Endodermal cell (in vitro differentiated cells): ENCODE data around the gene LACRT. TPM values are rescaled to one million over a fixed set of nuclear protein-coding genes. Genes with fewer than 3 reads are reported as not detected.
A peak's percentile ranks its signal among the peaks of the same experiment; 100 is the strongest.

ENCODE experiments used
- DNase-seq: peaks from one replicate; pipeline ENCODE4 v3.0.0-alpha.2; 2017
- H3K27ac ChIP-seq: 2 replicates; pipeline ENCODE4 v1.5.1; 2013; ENCODE audit warnings: mild to moderate bottlenecking, low read depth, low read length, moderate library complexity
- H3K27me3 ChIP-seq: 2 replicates; pipeline ENCODE4 v1.6.1; 2013; ENCODE audit warnings: mild to moderate bottlenecking, low read length, moderate library complexity; ENCODE audit not compliant: insufficient read depth, control insufficient read depth, poor library complexity, severe bottlenecking
- H3K36me3 ChIP-seq: 2 replicates; pipeline ENCODE4 v1.7.0; 2013; ENCODE audit warnings: mild to moderate bottlenecking, low read length, moderate library complexity; ENCODE audit not compliant: control insufficient read depth, insufficient read depth
- H3K4me1 ChIP-seq: one replicate; pipeline ENCODE4 v1.7.0; 2013; ENCODE audit warnings: low read length; ENCODE audit not compliant: control insufficient read depth, insufficient read depth
- H3K4me3 ChIP-seq: 2 replicates; pipeline ENCODE4 v1.5.1; 2013; ENCODE audit warnings: mild to moderate bottlenecking, low read length, moderate library complexity
- H3K9ac ChIP-seq: 2 replicates; pipeline ENCODE4 v1.6.1; 2013; ENCODE audit warnings: mild to moderate bottlenecking, low read length, moderate library complexity; ENCODE audit not compliant: poor library complexity, severe bottlenecking; ENCODE audit errors: extremely low read depth
- H3K9me3 ChIP-seq: 2 replicates; pipeline ENCODE4 v1.6.1; 2013; ENCODE audit warnings: mild to moderate bottlenecking, low read length, moderate library complexity; ENCODE audit not compliant: control insufficient read depth
- H3K27ac Mint-ChIP-seq: 2 replicates; pipeline ENCODE4 v1.8.0; 2020; ENCODE audit warnings: mixed read lengths
- H3K27me3 Mint-ChIP-seq: 2 replicates; pipeline ENCODE4 v1.8.0; 2021; ENCODE audit warnings: mild to moderate bottlenecking, mixed read lengths; ENCODE audit not compliant: insufficient read depth
- H3K36me3 Mint-ChIP-seq: 2 replicates; pipeline ENCODE4 v1.8.0; 2020; ENCODE audit warnings: low read depth, mixed read lengths
- H3K4me1 Mint-ChIP-seq: 2 replicates; pipeline ENCODE4 v1.8.0; 2020; ENCODE audit warnings: mixed read lengths
- H3K4me3 Mint-ChIP-seq: 2 replicates; pipeline ENCODE4 v1.8.0; 2020; ENCODE audit warnings: mild to moderate bottlenecking, moderate library complexity, mixed read lengths
- H3K9me3 Mint-ChIP-seq: 2 replicates; pipeline ENCODE4 v1.8.0; 2020; ENCODE audit warnings: mild to moderate bottlenecking, mixed read lengths
- CTCF ChIP-seq: fragments of 200-600 bp; sonication (generic); conservative IDR thresholded peaks from 2 replicates; pipeline ENCODE4 v1.5.0; 2021; ENCODE audit warnings: antibody characterized with exemption, mild to moderate bottlenecking
- WGBS, 2 experiments: methylation state at CpG; one replicate each; pipeline versions ENCODE4 v1.1.5 to v1.1.7; 2013; ENCODE audit warnings: missing lambda C conversion rate in 2 of 2, mixed read lengths in 1 of 2; ENCODE audit not compliant: insufficient coverage in 1 of 2, insufficient read length in 1 of 2; 5-methylcytosine and 5-hydroxymethylcytosine counted together
- total RNA-seq, 2 donors: library from RNA; stranded (reverse); fragmentation: NEBNext Ultra II Directional in 1 of 2; extraction: Animal tissue kit (Norgen Biotek cat#: 25700) in 1 of 2; gene quantifications; 2 replicates in 1 of 2; 3 replicates in 1 of 2; pipeline ENCODE4 v1.2.1, GENCODE V29; 2021

Gene LACRT
- total RNA-seq, 2 donors from 2014 or later = not detected

GRCh38 chr12:54612225-54612750, 22.4 kb downstream of the LACRT start:
- H3K4me3 Mint-ChIP-seq = no peak overlapping the region
- H3K27me3 ChIP-seq = peaks cover 87% of the 10 kb centered on the region
- H3K4me1 Mint-ChIP-seq = peaks cover 12% of the 10 kb centered on the region
- H3K27me3 Mint-ChIP-seq = peaks cover 100% of the 10 kb centered on the region
- no peak overlapping the region for H3K27ac Mint-ChIP-seq
- no peak overlapping the region for H3K9ac ChIP-seq
- no peak overlapping the region for H3K27ac ChIP-seq
- 100% methylated on average over 1 of the region's 1 CpG for WGBS, 2 experiments
- no peaks in the 10 kb centered on the region for H3K36me3 ChIP-seq
- TF ChIP-seq CTCF = no peak
- no peak overlapping the region for H3K4me3 ChIP-seq
- DNase-seq = no peak
- peaks cover 8% of the 10 kb centered on the region for H3K4me1 ChIP-seq
- no peaks in the 10 kb centered on the region for H3K9me3 ChIP-seq
- H3K9me3 Mint-ChIP-seq = no peaks in the 10 kb centered on the region
- H3K36me3 Mint-ChIP-seq = no peaks in the 10 kb centered on the region

GRCh38 chr12:54611715-54612149, 23.0 kb downstream of the LACRT start:
- no peak overlapping the region for H3K27ac ChIP-seq
- H3K36me3 ChIP-seq = no peaks in the 10 kb centered on the region
- no peak overlapping the region for H3K27ac Mint-ChIP-seq
- no peak for TF ChIP-seq CTCF
- no peak overlapping the region for H3K4me3 Mint-ChIP-seq
- no peaks in the 10 kb centered on the region for H3K36me3 Mint-ChIP-seq
- H3K9ac ChIP-seq = no peak overlapping the region
- H3K4me3 ChIP-seq = no peak overlapping the region
- no peaks in the 10 kb centered on the region for H3K9me3 ChIP-seq
- no peaks in the 10 kb centered on the region for H3K9me3 Mint-ChIP-seq
- DNase-seq = peak; percentile 46
- 92 to 100% methylated on average over 3 of the region's 3 CpGs for WGBS, 2 experiments
- peaks cover 12% of the 10 kb centered on the region for H3K4me1 Mint-ChIP-seq
- H3K4me1 ChIP-seq = peaks cover 8% of the 10 kb centered on the region
- peaks cover 100% of the 10 kb centered on the region for H3K27me3 Mint-ChIP-seq
- peaks cover 87% of the 10 kb centered on the region for H3K27me3 ChIP-seq

- 75 to 95% methylated on average over 1 to 2 of the region's 2 CpGs for WGBS, 2 experiments
- Histone ChIP-seq H3K27me3 (peaks cover 58% of the 10 kb centered on the region), H3K9ac (no peak overlapping the region), H3K4me1 (peaks cover 8% of the 10 kb centered on the region), H3K9me3 (no peaks in the 10 kb centered on the region), H3K4me3 (no peak overlapping the region), H3K27ac (no peak overlapping the region), H3K36me3 (no peaks in the 10 kb centered on the region)
- no peak for TF ChIP-seq CTCF
- no peaks in the 10 kb centered on the region for H3K9me3 Mint-ChIP-seq
- H3K27me3 Mint-ChIP-seq = peaks cover 75% of the 10 kb centered on the region
- peaks cover 12% of the 10 kb centered on the region for H3K4me1 Mint-ChIP-seq
- H3K36me3 Mint-ChIP-seq = no peaks in the 10 kb centered on the region
- no peak overlapping the region for H3K4me3 Mint-ChIP-seq
- DNase-seq = no peak
- H3K27ac Mint-ChIP-seq = no peak overlapping the region
These were observed 25.9 kb downstream of the LACRT start for GRCh38 chr12:54608769-54609168.
